ENCODE data around the gene DDX17. TPM values are rescaled to one million over a fixed set of nuclear protein-coding genes. Genes with fewer than 3 reads are reported as not detected.

Gene DDX17
- total RNA-seq, 1 experiment from 2014 or later = 529 TPM

DNA sequence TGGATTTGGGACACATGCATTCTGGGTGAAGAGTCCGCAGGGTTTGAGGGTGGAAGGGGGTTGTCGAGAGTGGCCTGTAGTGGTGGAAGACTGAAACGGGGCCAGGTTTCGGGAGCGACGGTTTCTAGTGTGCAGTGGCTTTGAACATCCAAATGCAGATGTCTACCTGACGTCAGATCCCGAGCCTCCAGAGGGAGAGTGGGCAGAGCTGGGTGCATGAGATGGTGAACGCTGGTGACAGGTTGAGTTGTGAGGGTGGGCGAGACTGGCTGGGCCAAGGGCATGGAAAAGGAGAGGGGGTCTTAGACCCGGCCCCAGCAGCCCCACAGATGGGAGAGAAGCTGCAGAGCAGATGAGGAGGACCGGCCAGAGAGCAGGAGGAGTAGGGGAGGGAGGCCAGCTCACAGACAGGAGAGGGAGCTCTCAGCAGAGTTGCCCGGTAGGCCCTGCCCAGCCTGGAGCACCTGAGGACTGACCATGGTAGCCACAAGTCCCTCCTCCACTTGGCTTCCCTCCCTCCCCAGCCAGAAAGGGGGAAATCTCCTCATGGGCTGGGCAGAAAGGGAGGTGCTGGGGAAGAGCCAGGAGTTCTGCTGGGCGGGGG is 65.3 kb downstream of the DDX17 start:
- Histone ChIP-seq H3K9ac (ENCODE audit: extremely low read depth, insufficient read length, low read length) (no peak overlapping the region), H2AFZ (ENCODE audit: low read length) (no peak overlapping the region), H4K91ac (ENCODE audit: insufficient read length, low read depth, low read length) (no peak overlapping the region), H2BK120ac (ENCODE audit: low read depth, low read length, poor library complexity, severe bottlenecking) (no peak overlapping the region), H3K27ac (ENCODE audit: insufficient read length, low read depth, low read length) (no peak overlapping the region), H3K4me1 (ENCODE audit: insufficient read depth, low read length) (no peaks in the 10 kb centered on the region), H3T11ph (ENCODE audit: low read length) (no peak overlapping the region), H3K79me2 (ENCODE audit: insufficient read depth, low read length) (no peaks in the 10 kb centered on the region), H3K18ac (ENCODE audit: insufficient read length, low read depth, low read length) (no peak overlapping the region), H3K56ac (ENCODE audit: insufficient read length, low read depth, low read length) (no peak overlapping the region), H4K20me1 (ENCODE audit: control insufficient read depth, insufficient read depth, insufficient read length) (no peaks in the 10 kb centered on the region), H3K23ac (ENCODE audit: insufficient read length, low read depth, low read length) (no peak overlapping the region), H4K5ac (ENCODE audit: insufficient read length, low read depth, low read length) (no peak overlapping the region), H3K79me1 (ENCODE audit: insufficient read depth, low read depth, low read length, poor library complexity, severe bottlenecking) (no peaks in the 10 kb centered on the region), H3K14ac (ENCODE audit: insufficient read depth, low read length) (no peak overlapping the region; the same call in 1 of the 2 replicates), H3K4ac (ENCODE audit: low read depth, low read length) (no peak overlapping the region), H4K8ac (replicated peaks; ENCODE audit: insufficient read length, low read depth, low read length) (no peak overlapping the region), H3K23me2 (ENCODE audit: insufficient read length, low read depth, low read length, poor library complexity, severe bottlenecking) (peaks cover 2% of the 10 kb centered on the region), H2BK12ac (ENCODE audit: insufficient read length, low read depth, low read length) (no peak overlapping the region), H3K4me2 (ENCODE audit: insufficient read depth, insufficient read length, low read length) (no peak overlapping the region), H2AK5ac (ENCODE audit: insufficient read length, low read length) (no peak overlapping the region), H2BK20ac (ENCODE audit: low read depth, low read length, poor library complexity, severe bottlenecking) (no peak overlapping the region), H2BK5ac (ENCODE audit: insufficient read length, low read length) (no peak overlapping the region), H2BK15ac (ENCODE audit: low read depth, low read length) (no peak overlapping the region), H3K9me3 (ENCODE audit: control insufficient read depth, low read depth, low read length) (no peaks in the 10 kb centered on the region), H3K27me3 (ENCODE audit: insufficient read depth, low read length) (no peaks in the 10 kb centered on the region)
- no peaks in the 10 kb centered on the region; a peak in 1 of 5 replicates for H3K9me3 Mint-ChIP-seq
- no peak overlapping the region; a peak in 1 of 5 replicates for H3K4me3 Mint-ChIP-seq
- WGBS (ENCODE audit: extremely low coverage, insufficient read length, low lambda C conversion rate) = no CpG with 5 or more reads among the region's 14 CpGs
- H3K4me1 Mint-ChIP-seq = peaks cover 6 to 21% of the 10 kb centered on the region in 2 experiments
- H3K27ac Mint-ChIP-seq = no peak overlapping the region
- no peak for DNase-seq
- H3K27me3 Mint-ChIP-seq (ENCODE audit: low read depth) = peaks cover 11% of the 10 kb centered on the region
- TF ChIP-seq, protein P1, sequence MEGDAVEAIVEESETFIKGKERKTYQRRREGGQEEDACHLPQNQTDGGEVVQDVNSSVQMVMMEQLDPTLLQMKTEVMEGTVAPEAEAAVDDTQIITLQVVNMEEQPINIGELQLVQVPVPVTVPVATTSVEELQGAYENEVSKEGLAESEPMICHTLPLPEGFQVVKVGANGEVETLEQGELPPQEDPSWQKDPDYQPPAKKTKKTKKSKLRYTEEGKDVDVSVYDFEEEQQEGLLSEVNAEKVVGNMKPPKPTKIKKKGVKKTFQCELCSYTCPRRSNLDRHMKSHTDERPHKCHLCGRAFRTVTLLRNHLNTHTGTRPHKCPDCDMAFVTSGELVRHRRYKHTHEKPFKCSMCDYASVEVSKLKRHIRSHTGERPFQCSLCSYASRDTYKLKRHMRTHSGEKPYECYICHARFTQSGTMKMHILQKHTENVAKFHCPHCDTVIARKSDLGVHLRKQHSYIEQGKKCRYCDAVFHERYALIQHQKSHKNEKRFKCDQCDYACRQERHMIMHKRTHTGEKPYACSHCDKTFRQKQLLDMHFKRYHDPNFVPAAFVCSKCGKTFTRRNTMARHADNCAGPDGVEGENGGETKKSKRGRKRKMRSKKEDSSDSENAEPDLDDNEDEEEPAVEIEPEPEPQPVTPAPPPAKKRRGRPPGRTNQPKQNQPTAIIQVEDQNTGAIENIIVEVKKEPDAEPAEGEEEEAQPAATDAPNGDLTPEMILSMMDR (conservative IDR thresholded peaks at IDR 0.05) = no peak
- H3K36me3 Mint-ChIP-seq (ENCODE audit: insufficient read depth in 1 of 3, low read depth in 3 of 3) = no peaks in the 10 kb centered on the region
